GM12875 (cell line): ENCODE data around the gene CTNNBL1.

Experiments
- H3K4me3 ChIP-seq: one replicate; pipeline ENCODE4 v1.5.1; 2011; ENCODE audit warnings: low read depth, low read length, control low read depth
- CTCF ChIP-seq: IDR thresholded peaks from 2 replicates; pipeline ENCODE4 v1.5.1; 2011; ENCODE audit warnings: low read depth, mild to moderate bottlenecking, control low read depth, inconsistent platforms, low read length, moderate library complexity, borderline replicate concordance; ENCODE audit not compliant: insufficient read depth

Gene CTNNBL1

GRCh38 chr20:37836926-37837325, 143.1 kb downstream of the CTNNBL1 start:
- no peak for TF ChIP-seq CTCF
- H3K4me3 ChIP-seq: no peak overlapping the region

- TF ChIP-seq CTCF: no peak
- no peak overlapping the region for H3K4me3 ChIP-seq
Measured at GRCh38 chr20:37837924-37838323, 144.1 kb downstream of the CTNNBL1 start.

DNA sequence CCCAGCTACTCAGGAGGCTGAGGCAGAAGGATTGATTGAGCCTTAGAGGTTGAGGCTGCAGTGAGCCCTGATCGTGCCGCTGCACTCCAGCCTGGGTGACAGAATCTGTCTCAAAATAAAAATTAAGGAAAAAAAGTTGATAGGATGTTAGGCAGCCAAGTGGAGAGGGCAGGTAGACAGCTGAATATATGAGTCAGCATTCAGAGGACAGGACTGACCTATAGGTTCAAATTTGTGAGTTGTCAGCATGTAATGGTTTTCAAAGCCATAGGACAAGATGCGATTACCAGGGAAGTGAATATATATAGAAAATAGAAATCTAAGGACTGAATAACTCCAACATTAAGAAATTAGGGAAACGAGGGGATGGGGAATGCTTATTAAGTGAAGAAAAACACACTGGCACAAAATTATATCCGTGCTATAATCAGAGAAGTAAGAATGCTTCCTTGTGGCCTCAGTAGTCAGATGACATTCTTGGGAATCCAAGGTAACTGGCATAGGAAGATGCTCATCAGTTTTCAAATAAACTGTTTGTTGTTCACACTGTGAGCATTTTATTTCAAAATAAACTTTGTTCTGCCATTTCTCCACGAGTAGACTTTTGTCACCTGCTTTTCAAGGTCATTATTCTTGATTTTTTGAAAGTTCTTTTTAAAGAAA, 145.1 kb downstream of the CTNNBL1 start:
- TF ChIP-seq CTCF: no peak

GRCh38 chr20:37839432-37839827, 145.6 kb downstream of the CTNNBL1 start:
- no peak overlapping the region for H3K4me3 ChIP-seq
- TF ChIP-seq CTCF: no peak

More for the DNA sequence above, 145.1 kb downstream of the CTNNBL1 start:
- no peak overlapping the region for H3K4me3 ChIP-seq

DNA sequence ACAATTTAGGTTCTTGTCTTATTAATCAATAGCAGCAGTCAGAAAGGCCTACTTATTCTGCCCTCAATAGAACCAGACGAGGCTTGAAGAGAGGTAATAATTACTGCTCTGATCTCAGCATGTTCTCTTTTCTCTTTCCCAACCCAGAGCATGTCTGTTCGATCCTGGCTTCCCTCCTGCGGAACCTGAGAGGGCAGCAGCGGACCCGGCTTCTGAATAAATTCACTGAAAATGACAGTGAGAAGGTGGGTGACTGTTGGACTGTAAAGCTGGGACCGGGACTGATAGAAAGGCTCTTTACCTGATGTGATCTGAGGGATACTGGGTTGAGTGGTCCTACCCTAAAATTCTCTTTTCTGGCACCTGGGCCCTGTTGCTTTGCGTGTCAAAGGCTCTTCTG, 146.1 kb downstream of the CTNNBL1 start:
- TF ChIP-seq CTCF: no peak
- no peak overlapping the region for H3K4me3 ChIP-seq

- TF ChIP-seq CTCF: no peak
- no peak overlapping the region for H3K4me3 ChIP-seq
Measured at GRCh38 chr20:37841389-37841788, 147.6 kb downstream of the CTNNBL1 start.

DNA sequence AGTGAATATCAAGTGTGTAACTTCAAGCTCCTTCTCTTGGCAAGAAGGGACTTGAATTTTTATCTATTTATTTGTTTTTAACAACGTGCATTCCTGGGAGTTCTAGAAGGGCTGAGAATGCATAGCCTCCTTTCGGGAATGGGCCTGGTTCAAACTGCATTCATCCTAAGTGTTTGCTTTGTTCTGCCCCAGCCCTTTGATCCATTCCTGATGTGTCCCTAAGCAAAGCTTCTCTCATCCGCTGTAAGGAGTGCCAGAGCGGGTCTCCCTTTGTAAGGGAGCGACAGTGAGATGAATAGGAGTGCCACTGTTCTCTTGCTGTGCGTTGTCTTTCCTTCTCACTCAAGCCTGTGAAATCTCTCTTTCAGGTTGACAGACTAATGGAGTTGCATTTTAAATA, 148.1 kb downstream of the CTNNBL1 start:
- H3K4me3 ChIP-seq: no peak overlapping the region
- no peak for TF ChIP-seq CTCF
